ENCODE results near the gene PER3.

DNA sequence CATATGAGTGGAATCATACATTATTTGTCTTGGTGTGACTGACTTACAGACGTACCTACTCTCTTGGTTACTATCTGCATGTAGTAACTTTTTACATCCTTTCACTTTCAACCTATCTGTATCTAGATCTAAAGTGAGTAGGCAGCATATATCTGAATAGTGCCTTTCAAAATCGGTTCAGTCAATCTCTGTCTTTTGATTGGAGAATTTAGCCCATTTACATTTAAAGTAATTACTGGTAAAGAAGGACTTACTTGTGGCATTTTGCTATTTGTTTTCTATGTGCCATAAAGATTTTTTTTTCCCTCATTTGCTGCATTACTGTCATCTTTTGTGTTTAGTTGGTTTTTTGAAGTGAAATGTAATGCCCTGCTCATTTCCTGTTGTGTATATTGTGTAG lies 54.6 kb downstream of the PER3 start:
- TF ChIP-seq, protein P1, sequence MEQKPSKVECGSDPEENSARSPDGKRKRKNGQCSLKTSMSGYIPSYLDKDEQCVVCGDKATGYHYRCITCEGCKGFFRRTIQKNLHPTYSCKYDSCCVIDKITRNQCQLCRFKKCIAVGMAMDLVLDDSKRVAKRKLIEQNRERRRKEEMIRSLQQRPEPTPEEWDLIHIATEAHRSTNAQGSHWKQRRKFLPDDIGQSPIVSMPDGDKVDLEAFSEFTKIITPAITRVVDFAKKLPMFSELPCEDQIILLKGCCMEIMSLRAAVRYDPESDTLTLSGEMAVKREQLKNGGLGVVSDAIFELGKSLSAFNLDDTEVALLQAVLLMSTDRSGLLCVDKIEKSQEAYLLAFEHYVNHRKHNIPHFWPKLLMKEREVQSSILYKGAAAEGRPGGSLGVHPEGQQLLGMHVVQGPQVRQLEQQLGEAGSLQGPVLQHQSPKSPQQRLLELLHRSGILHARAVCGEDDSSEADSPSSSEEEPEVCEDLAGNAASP (IDR thresholded peaks at IDR 0.05) = no peak
- TF ChIP-seq ZNF407 (IDR thresholded peaks at IDR 0.05; ENCODE audit: low read depth) (no peak), SP2 (IDR thresholded peaks at IDR 0.05; ENCODE audit: extremely low read depth, low read depth, low read length, poor library complexity, severe bottlenecking) (no peak), USF1 (CRISPR knock-in tag; IDR thresholded peaks at IDR 0.05) (no peak), PRMT5 (CRISPR knock-in tag; IDR thresholded peaks at IDR 0.05) (no peak), HEY1 (CRISPR knock-in tag; IDR thresholded peaks at IDR 0.05; ENCODE audit: borderline replicate concordance) (no peak), HDAC6 (IDR thresholded peaks at IDR 0.05; ENCODE audit: low read depth, low read length) (no peak), PML (IDR thresholded peaks at IDR 0.05; ENCODE audit: low read length) (no peak), RBM22 (IDR thresholded peaks at IDR 0.05; ENCODE audit: low read depth, low read length, poor library complexity, severe bottlenecking) (no peak), HNRNPL (IDR thresholded peaks at IDR 0.05; ENCODE audit: low read depth, low read length) (no peak)

Data from K562 (cell line).